ENCODE results near the gene MYO18A.
"Not testable (repeated sequence)": the region's sequence is repeated elsewhere in the genome, so short reads cannot be mapped to it uniquely, and the experiment has no call there.

Gene MYO18A

GRCh38 chr17:29193146-29193545 lies 12.9 kb upstream of the MYO18A start:
- DNase-seq, result no peak

- no peak for DNase-seq
These were observed 10.5 kb upstream of the MYO18A start for GRCh38 chr17:29190592-29191207.

GRCh38 chr17:29190039-29190438 lies 9.8 kb upstream of the MYO18A start:
- no peak for DNase-seq

- no peak for DNase-seq
These were observed 9.2 kb upstream of the MYO18A start for GRCh38 chr17:29189355-29189754.

- no peak for DNase-seq
These were observed 1.0 kb upstream of the MYO18A start for GRCh38 chr17:29181226-29181625.

- no peak for DNase-seq
These were observed 576 bp upstream of the MYO18A start for GRCh38 chr17:29180788-29181160.

GRCh38 chr17:29179232-29180033 lies 765 bp downstream of the MYO18A start:
- no peak for DNase-seq

GRCh38 chr17:29178750-29179231 lies 1.4 kb downstream of the MYO18A start:
- no peak for DNase-seq

GRCh38 chr17:29177871-29178749 lies 2.1 kb downstream of the MYO18A start:
- DNase-seq, result no peak

GRCh38 chr17:29177541-29177870 lies 2.7 kb downstream of the MYO18A start:
- DNase-seq, result no peak

- no peak for DNase-seq
These were observed 3.4 kb downstream of the MYO18A start for GRCh38 chr17:29176558-29177351.

GRCh38 chr17:29175349-29175748 lies 4.8 kb downstream of the MYO18A start:
- DNase-seq, result no peak

- no peak for DNase-seq
These were observed 7.6 kb downstream of the MYO18A start for GRCh38 chr17:29172589-29172988.

- DNase-seq, result no peak
These were observed 9.5 kb downstream of the MYO18A start for GRCh38 chr17:29170682-29171081.

- no peak for DNase-seq
These were observed 10.2 kb downstream of the MYO18A start for GRCh38 chr17:29169806-29170591.

- DNase-seq, result not testable (repeated sequence)
These were observed 11.5 kb downstream of the MYO18A start for GRCh38 chr17:29168759-29169126.

GRCh38 chr17:29168079-29168758 lies 12.0 kb downstream of the MYO18A start:
- DNase-seq, result no peak

GRCh38 chr17:29167393-29168078 lies 12.7 kb downstream of the MYO18A start:
- DNase-seq, result no peak

- DNase-seq, result no peak
These were observed 13.7 kb downstream of the MYO18A start for GRCh38 chr17:29166507-29166887.

GRCh38 chr17:29165800-29166506 lies 14.2 kb downstream of the MYO18A start:
- no peak for DNase-seq

All from GOT3 (cell line).